IMR-90 (cell line): ENCODE results near the gene RUFY1. TPM values are rescaled to one million over a fixed set of nuclear protein-coding genes. Genes with fewer than 3 reads are reported as not detected.
"Not testable (repeated sequence)": the region's sequence is repeated elsewhere in the genome, so short reads cannot be mapped to it uniquely, and the experiment has no call there.

ENCODE experiments used
- ATAC-seq: fragments of 200-7000 bp; cut with Tn5 transposase; 2 replicates; pipeline ENCODE4 v1.9.1; 2020; ENCODE audit warnings: low read depth, mild to moderate bottlenecking, moderate library complexity
- BruUV-seq: library from RNA; stranded (reverse); fragments of 400-500 nt; replicated peaks from 2 replicates; lab custom pipeline; 2021; lab: Mats Ljungman, UMichigan
- CTCF ChIA-PET: fragments of 300-600 bp; formaldehyde crosslinking; extraction: SDS; loops from one replicate; lab custom pipeline; 2021; ENCODE audit warnings: antibody characterized with exemption; lab: Yijun Ruan, JAX
- POLR2A ChIA-PET: fragments of 300-600 bp; sonication (Branson Sonifier 250); formaldehyde crosslinking; loops from one replicate; lab custom pipeline; 2022; ENCODE audit warnings: antibody characterized with exemption; ENCODE audit not compliant: unreplicated experiment; lab: Charles Lee
- DNase-seq: peaks from one replicate; pipeline ENCODE4 v3.0.0; 2013
- H2AFZ ChIP-seq: replicated peaks from 2 replicates; pipeline ENCODE3; 2013; ENCODE audit warnings: low read length, mild to moderate bottlenecking; ENCODE audit not compliant: poor library complexity
- H2AK5ac ChIP-seq: 2 replicates; pipeline ENCODE4 v1.6.1; 2013; ENCODE audit warnings: low read depth, low read length, inconsistent platforms
- H2AK9ac ChIP-seq: replicated peaks from 2 replicates; pipeline ENCODE3; 2013; ENCODE audit warnings: mild to moderate bottlenecking, low read depth, low read length, moderate library complexity; ENCODE audit not compliant: poor library complexity
- H2BK120ac ChIP-seq: 2 replicates; pipeline ENCODE4 v1.6.1; 2013; ENCODE audit warnings: low read depth, low read length, inconsistent platforms
- H2BK15ac ChIP-seq: 3 replicates; pipeline ENCODE4 v1.6.1; 2013; ENCODE audit warnings: low read depth, low read length, inconsistent platforms
- H2BK20ac ChIP-seq: 2 replicates; pipeline ENCODE4 v1.6.1; 2013; ENCODE audit warnings: low read depth, mild to moderate bottlenecking, inconsistent platforms, low read length, moderate library complexity
- H2BK5ac ChIP-seq: 2 replicates; pipeline ENCODE4 v1.6.1; 2013; ENCODE audit warnings: mild to moderate bottlenecking, low read depth, low read length, inconsistent platforms; ENCODE audit not compliant: poor library complexity, severe bottlenecking
- H3K14ac ChIP-seq: replicated peaks from 2 replicates; pipeline ENCODE4 v1.6.1; 2013; ENCODE audit warnings: low read depth, low read length, inconsistent platforms
- H3K18ac ChIP-seq: 2 replicates; pipeline ENCODE4 v1.6.1; 2013; ENCODE audit warnings: low read depth, low read length, control low read depth
- H3K23ac ChIP-seq: 2 replicates; pipeline ENCODE4 v1.6.1; 2013; ENCODE audit warnings: low read depth, low read length, inconsistent platforms
- H3K27ac ChIP-seq: 2 replicates; pipeline ENCODE4 v1.5.1; 2013; ENCODE audit warnings: mild to moderate bottlenecking, control low read depth, low read length; ENCODE audit not compliant: insufficient read depth
- H3K27me3 ChIP-seq: 2 replicates; pipeline ENCODE4 v1.6.1; 2013; ENCODE audit warnings: low read length; ENCODE audit not compliant: control insufficient read depth, insufficient read depth
- H3K36me3 ChIP-seq: 2 replicates; pipeline ENCODE4 v1.6.1; 2013; ENCODE audit warnings: low read length, mixed read lengths; ENCODE audit not compliant: control insufficient read depth, insufficient read depth
- H3K4ac ChIP-seq: 2 replicates; pipeline ENCODE4 v1.6.1; 2013; ENCODE audit warnings: low read depth, low read length, inconsistent platforms
- H3K4me1 ChIP-seq: 2 replicates; pipeline ENCODE4 v1.6.1; 2013; ENCODE audit warnings: low read length, mixed read lengths; ENCODE audit not compliant: control insufficient read depth, insufficient read depth
- H3K4me2 ChIP-seq: 2 replicates; pipeline ENCODE4 v1.6.1; 2013; ENCODE audit warnings: low read depth, mild to moderate bottlenecking, control low read depth, low read length, moderate library complexity
- H3K4me3 ChIP-seq: 2 replicates; pipeline ENCODE4 v1.5.1; 2013; ENCODE audit warnings: low read depth, mild to moderate bottlenecking, control low read depth, low read length, moderate library complexity; ENCODE audit not compliant: insufficient read depth
- H3K56ac ChIP-seq: 2 replicates; pipeline ENCODE4 v1.6.1; 2013; ENCODE audit warnings: low read length, inconsistent platforms; ENCODE audit not compliant: insufficient read depth; ENCODE audit errors: extremely low read depth
- H3K79me1 ChIP-seq, 2 experiments: 2 replicates each; pipeline ENCODE4 v1.6.1; 2013; ENCODE audit warnings: low read length in 2 of 2, inconsistent platforms in 1 of 2, low read depth in 1 of 2
- H3K9ac ChIP-seq: 2 replicates; pipeline ENCODE4 v1.6.1; 2013; ENCODE audit warnings: low read depth, low read length, control low read depth
- H3K9me1 ChIP-seq: 2 replicates; pipeline ENCODE4 v1.6.1; 2013; ENCODE audit warnings: low read length, inconsistent platforms; ENCODE audit not compliant: insufficient read depth
- H3K9me3 ChIP-seq: 2 replicates; pipeline ENCODE4 v1.6.1; 2013; ENCODE audit warnings: low read length; ENCODE audit not compliant: control insufficient read depth, insufficient read depth
- H4K20me1 ChIP-seq: 2 replicates; pipeline ENCODE4 v1.6.1; 2013; ENCODE audit warnings: low read length, inconsistent platforms; ENCODE audit not compliant: insufficient read depth
- H4K5ac ChIP-seq: 2 replicates; pipeline ENCODE4 v1.6.1; 2013; ENCODE audit warnings: mild to moderate bottlenecking, low read depth, low read length, control low read depth
- H4K8ac ChIP-seq, 2 experiments: 2 replicates each; pipeline ENCODE4 v1.6.1; 2013; ENCODE audit warnings: low read depth in 2 of 2, low read length in 2 of 2, control low read depth in 1 of 2, inconsistent platforms in 1 of 2
- H4K91ac ChIP-seq: 2 replicates; pipeline ENCODE4 v1.6.1; 2013; ENCODE audit warnings: low read depth, low read length, inconsistent platforms; ENCODE audit not compliant: insufficient read depth
- whole genome bisulfite sequencing, 2 experiments: methylation state at CpG; one replicate each; pipeline versions ENCODE4 v1.1.5 to v1.1.7; 2013; ENCODE audit warnings: missing lambda C conversion rate in 2 of 2; ENCODE audit not compliant: insufficient read length in 1 of 2; ENCODE audit errors: extremely low coverage in 2 of 2; 5-methylcytosine and 5-hydroxymethylcytosine counted together
- dilution Hi-C: fragments of 300-500 bp; cut with HindIII; formaldehyde crosslinking; loops from one replicate; pipeline ENCODE4 v1.14.3; 2018; ENCODE audit warnings: low sequenced_read_pairs; ENCODE audit not compliant: unreplicated experiment
- in situ Hi-C: fragments of 300-500 bp; cut with MboI; formaldehyde crosslinking; loops from 3 replicates; pipeline ENCODE4 v1.14.3; 2019; ENCODE audit warnings: low sequenced_read_pairs, inconsistent platforms, mixed read lengths
- intact Hi-C: fragments of 100-400 bp; cut with micrococcal nuclease; formaldehyde crosslinking; loops from 2 replicates; pipeline ENCODE4 v1.10.0; 2022
- polyA plus RNA-seq, 3 experiments: library from polyadenylated mRNA; depleted of rRNA; stranded (reverse); fragments of >200 nt; gene quantifications; 2 replicates each; pipeline ENCODE4 v1.2.3, GENCODE V29; 2012; ENCODE audit warnings: low replicate concordance in 1 of 3
- total RNA-seq: library from RNA; depleted of rRNA; stranded (reverse); fragments of >200 nt; gene quantifications from 2 replicates; pipeline ENCODE4 v1.2.3, GENCODE V29; 2012

The RUFY1 gene
- total and polyA plus RNA-seq, 2 of the 4 experiments (the other 2 are of a cell fraction), result 19.5 to 21.8 TPM

GRCh38 chr5:179642626-179643025, 92.3 kb downstream of the RUFY1 start:
- H3K4me3 ChIP-seq, CTCF ChIA-PET, H3K9ac ChIP-seq, H4K91ac ChIP-seq, H4K5ac ChIP-seq, H3K36me3 ChIP-seq, H2BK120ac ChIP-seq, H2AK9ac ChIP-seq, H3K27ac ChIP-seq, H3K79me1 ChIP-seq, H3K4me2 ChIP-seq, H3K23ac ChIP-seq, H2BK5ac ChIP-seq, H3K4me1 ChIP-seq, in situ Hi-C loops, H3K4ac ChIP-seq, H3K56ac ChIP-seq, H3K18ac ChIP-seq, H4K8ac ChIP-seq, BruUV-seq, H2AFZ ChIP-seq, H4K20me1 ChIP-seq, dilution Hi-C loops, DNase-seq, H2BK20ac ChIP-seq, H3K9me3 ChIP-seq, H3K9me1 ChIP-seq, ATAC-seq, POLR2A ChIA-PET, H2BK15ac ChIP-seq, H2AK5ac ChIP-seq, H3K14ac ChIP-seq: not testable (repeated sequence)
- intact Hi-C loops, result loop anchor here (5.0 kb wide), 1 partner anchor 115 kb away; no protein-coding TSS in a partner anchor
- WGBS, 2 experiments, result 81% methylated on average over 7 of the region's 17 CpGs; no CpG with 5 or more reads in 1 of the 2 experiments
- peaks cover 14% of the 10 kb centered on the region for H3K27me3 ChIP-seq

- H3K56ac ChIP-seq, CTCF ChIA-PET, ATAC-seq, POLR2A ChIA-PET, H2AFZ ChIP-seq, H4K5ac ChIP-seq, H3K23ac ChIP-seq, H2BK5ac ChIP-seq, H3K14ac ChIP-seq, H3K4me3 ChIP-seq, H3K27ac ChIP-seq, H3K36me3 ChIP-seq, H4K8ac ChIP-seq, H3K79me1 ChIP-seq, H3K9me3 ChIP-seq, H3K9ac ChIP-seq, H4K20me1 ChIP-seq, H3K18ac ChIP-seq, DNase-seq, H2AK5ac ChIP-seq, H4K91ac ChIP-seq, BruUV-seq, H3K4me1 ChIP-seq, H2BK20ac ChIP-seq, H2BK120ac ChIP-seq, H2AK9ac ChIP-seq, H3K9me1 ChIP-seq, in situ Hi-C loops, H3K4ac ChIP-seq, dilution Hi-C loops, H2BK15ac ChIP-seq, H3K4me2 ChIP-seq: not testable (repeated sequence)
- peaks cover 14% of the 10 kb centered on the region for H3K27me3 ChIP-seq
- 74% methylated on average over 6 of the region's 16 CpGs; no CpG with 5 or more reads in 1 of the 2 experiments for WGBS, 2 experiments
- intact Hi-C loops, result loop anchor here (5.0 kb wide), 1 partner anchor 116 kb away; no protein-coding TSS in a partner anchor
Observed at GRCh38 chr5:179643141-179643920, 93.0 kb downstream of the RUFY1 start.
